ENCODE results near the gene ACVRL1. TPM values are rescaled to one million over a fixed set of nuclear protein-coding genes. Genes with fewer than 3 reads are reported as not detected.

The ACVRL1 gene
- total RNA-seq, 3 donors from 2014 or later (not counting 1 experiment from before 2014, with no cell fraction given) = 0.57 TPM; not detected in 2

DNA sequence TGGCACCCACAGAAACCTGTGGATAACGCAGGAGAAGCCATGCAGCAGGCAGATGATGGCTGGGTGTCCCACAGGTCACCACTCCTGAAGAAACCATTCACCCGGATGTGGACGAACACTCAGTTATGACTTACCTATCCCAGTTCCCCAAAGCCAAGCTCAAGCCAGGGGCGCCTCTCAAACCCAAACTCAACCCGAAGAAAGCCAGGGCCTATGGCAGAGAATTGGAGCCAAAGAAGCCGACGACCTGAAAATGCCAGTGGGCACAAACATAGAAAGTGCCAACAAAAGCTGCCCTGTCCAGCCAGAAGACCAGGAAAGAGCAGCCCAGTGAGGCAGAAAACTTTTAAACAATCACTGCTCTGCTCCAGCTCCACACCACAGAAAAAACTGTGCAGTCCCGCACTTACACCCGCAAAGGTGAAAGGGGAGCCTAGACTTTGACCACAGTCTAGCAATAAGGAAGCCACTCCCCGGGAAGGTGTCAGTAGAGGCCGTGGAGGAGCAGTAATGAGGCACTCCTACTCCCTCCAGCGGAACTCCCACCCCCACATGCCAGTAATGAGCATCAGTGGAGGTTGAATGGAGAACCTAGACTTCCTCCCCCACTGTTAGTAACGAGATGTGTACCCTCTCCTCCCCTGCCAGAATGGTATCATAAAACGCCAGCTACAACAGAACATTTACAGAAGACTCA lies 6.0 kb upstream of the ACVRL1 start:
- H3K9me3 Mint-ChIP-seq = no peaks in the 10 kb centered on the region
- H3K27ac Mint-ChIP-seq = no peak overlapping the region
- DNase-seq (no peak), ATAC-seq (no peak)
- TF ChIP-seq, protein P1, sequence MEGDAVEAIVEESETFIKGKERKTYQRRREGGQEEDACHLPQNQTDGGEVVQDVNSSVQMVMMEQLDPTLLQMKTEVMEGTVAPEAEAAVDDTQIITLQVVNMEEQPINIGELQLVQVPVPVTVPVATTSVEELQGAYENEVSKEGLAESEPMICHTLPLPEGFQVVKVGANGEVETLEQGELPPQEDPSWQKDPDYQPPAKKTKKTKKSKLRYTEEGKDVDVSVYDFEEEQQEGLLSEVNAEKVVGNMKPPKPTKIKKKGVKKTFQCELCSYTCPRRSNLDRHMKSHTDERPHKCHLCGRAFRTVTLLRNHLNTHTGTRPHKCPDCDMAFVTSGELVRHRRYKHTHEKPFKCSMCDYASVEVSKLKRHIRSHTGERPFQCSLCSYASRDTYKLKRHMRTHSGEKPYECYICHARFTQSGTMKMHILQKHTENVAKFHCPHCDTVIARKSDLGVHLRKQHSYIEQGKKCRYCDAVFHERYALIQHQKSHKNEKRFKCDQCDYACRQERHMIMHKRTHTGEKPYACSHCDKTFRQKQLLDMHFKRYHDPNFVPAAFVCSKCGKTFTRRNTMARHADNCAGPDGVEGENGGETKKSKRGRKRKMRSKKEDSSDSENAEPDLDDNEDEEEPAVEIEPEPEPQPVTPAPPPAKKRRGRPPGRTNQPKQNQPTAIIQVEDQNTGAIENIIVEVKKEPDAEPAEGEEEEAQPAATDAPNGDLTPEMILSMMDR (IDR thresholded peaks at IDR 0.05) = no peak
- Histone ChIP-seq H3K9me3 (ENCODE audit: control insufficient read depth, insufficient read depth, low read length) (no peaks in the 10 kb centered on the region), H3K27ac (ENCODE audit: low read length) (no peak overlapping the region), H3K36me3 (ENCODE audit: control insufficient read depth, insufficient read depth, low read length) (no peaks in the 10 kb centered on the region), H3K4me1 (ENCODE audit: control insufficient read depth, insufficient read depth, low read length) (no peaks in the 10 kb centered on the region), H3K4me3 (ENCODE audit: low read length) (no peak overlapping the region), H3K27me3 (ENCODE audit: control insufficient read depth, insufficient read depth, low read length) (no peaks in the 10 kb centered on the region)
- WGBS (ENCODE audit: insufficient coverage) = 82% methylated on average over 9 of the region's 14 CpGs
- no peaks in the 10 kb centered on the region for H3K36me3 Mint-ChIP-seq
- H3K4me3 Mint-ChIP-seq = no peak overlapping the region
- peaks cover 0 to 3% of the 10 kb centered on the region in 2 donors for H3K4me1 Mint-ChIP-seq
- intact Hi-C loops (cut with micrococcal nuclease) = no loop called here
- H3K27me3 Mint-ChIP-seq (ENCODE audit: low read depth in 2 of 2) = peaks cover 7 to 13% of the 10 kb centered on the region in 2 donors

DNA sequence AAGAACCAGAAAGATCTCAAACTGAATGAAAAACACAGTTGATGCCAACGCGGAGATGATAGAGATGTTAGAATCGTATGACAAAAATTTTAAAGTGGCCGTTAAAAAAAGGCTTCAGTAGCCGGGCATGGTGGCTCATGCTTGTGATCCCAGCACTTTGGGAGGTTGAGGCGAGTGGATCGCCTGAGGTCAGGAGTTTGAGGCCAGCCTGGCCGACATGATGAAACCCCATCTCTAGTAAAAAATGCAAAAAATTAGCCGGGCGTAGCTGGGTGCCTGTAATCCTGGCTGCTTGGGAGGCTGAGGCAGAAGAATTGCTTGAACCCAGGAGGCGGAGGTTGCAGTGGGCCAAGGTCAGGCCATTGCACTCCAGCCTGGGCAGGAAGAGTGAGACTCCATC lies 5.4 kb upstream of the ACVRL1 start:
- ATAC-seq (no peak), DNase-seq (no peak)
- H3K4me3 Mint-ChIP-seq = no peak overlapping the region
- Histone ChIP-seq H3K9me3 (ENCODE audit: control insufficient read depth, insufficient read depth, low read length) (no peaks in the 10 kb centered on the region), H3K27me3 (ENCODE audit: control insufficient read depth, insufficient read depth, low read length) (no peaks in the 10 kb centered on the region), H3K27ac (ENCODE audit: low read length) (no peak overlapping the region), H3K36me3 (ENCODE audit: control insufficient read depth, insufficient read depth, low read length) (no peaks in the 10 kb centered on the region), H3K4me1 (ENCODE audit: control insufficient read depth, insufficient read depth, low read length) (no peaks in the 10 kb centered on the region), H3K4me3 (ENCODE audit: low read length) (no peak overlapping the region)
- no peak overlapping the region for H3K27ac Mint-ChIP-seq
- H3K36me3 Mint-ChIP-seq = no peaks in the 10 kb centered on the region
- TF ChIP-seq, protein P1 (IDR thresholded peaks at IDR 0.05) = no peak
- WGBS (ENCODE audit: insufficient coverage) = 97% methylated on average over 11 of the region's 11 CpGs
- intact Hi-C loops (cut with micrococcal nuclease) = no loop called here
- no peaks in the 10 kb centered on the region for H3K9me3 Mint-ChIP-seq
- H3K27me3 Mint-ChIP-seq (ENCODE audit: low read depth in 2 of 2) = peaks cover 10 to 18% of the 10 kb centered on the region in 2 donors
- H3K4me1 Mint-ChIP-seq = no peaks in the 10 kb centered on the region

DNA sequence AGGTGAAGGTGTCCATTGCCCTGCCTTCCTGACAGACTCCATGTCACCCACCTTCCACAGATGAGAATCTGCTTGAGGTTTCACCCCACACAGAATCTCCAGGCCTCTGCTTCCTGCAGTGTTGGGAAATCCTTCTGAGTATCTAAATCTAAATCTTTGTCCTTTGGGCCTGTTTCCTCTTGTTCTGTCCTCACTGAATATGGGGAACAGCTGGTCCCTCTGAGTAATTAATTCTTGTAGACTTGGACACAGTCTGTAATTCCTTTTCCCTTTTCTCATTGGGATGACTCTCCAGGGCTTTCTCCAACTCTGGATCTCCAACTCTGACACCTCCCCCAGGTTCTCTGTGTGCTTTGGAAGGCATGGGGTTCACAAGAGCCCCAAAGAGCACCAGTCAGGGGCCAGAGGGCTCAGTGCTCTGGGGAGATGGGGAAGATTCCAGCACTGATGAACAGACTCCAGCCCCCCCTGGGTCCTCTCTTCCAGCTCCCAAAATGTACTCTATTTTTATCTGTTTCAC lies 2.3 kb upstream of the ACVRL1 start:
- no peak for DNase-seq
- no peak overlapping the region for H3K4me3 Mint-ChIP-seq

More for the DNA sequence above, 2.3 kb upstream of the ACVRL1 start:
- Histone ChIP-seq H3K9me3 (ENCODE audit: control insufficient read depth, insufficient read depth, low read length) (no peaks in the 10 kb centered on the region), H3K27ac (ENCODE audit: low read length) (no peak overlapping the region), H3K27me3 (ENCODE audit: control insufficient read depth, insufficient read depth, low read length) (peaks cover 8% of the 10 kb centered on the region), H3K36me3 (ENCODE audit: control insufficient read depth, insufficient read depth, low read length) (no peaks in the 10 kb centered on the region), H3K4me3 (ENCODE audit: low read length) (no peak overlapping the region), H3K4me1 (ENCODE audit: control insufficient read depth, insufficient read depth, low read length) (no peaks in the 10 kb centered on the region)
- intact Hi-C loops (cut with micrococcal nuclease) = no loop called here
- Mint-ChIP-seq H3K9me3 (no peaks in the 10 kb centered on the region), H3K4me1 (no peaks in the 10 kb centered on the region), H3K27ac (no peak overlapping the region), H3K36me3 (no peaks in the 10 kb centered on the region), H3K27me3 (ENCODE audit: low read depth in 2 of 2) (peaks cover 20 to 36% of the 10 kb centered on the region in 2 donors)
- no peak for ATAC-seq
- TF ChIP-seq, protein P1 (IDR thresholded peaks at IDR 0.05) = no peak
